SU-DHL-6 (cell line): Measurements from ENCODE around the gene MRPS27.

Experiments used
- EZH2phosphoT487 ChIP-seq: fragments of 200-600 bp; sonication (generic), shearing (Covaris generic); conservative IDR thresholded peaks from 2 replicates; pipeline ENCODE4 v1.6.1; 2018; ENCODE audit warnings: mild to moderate bottlenecking, antibody characterized with exemption, low read length, moderate library complexity, mixed read lengths
- TF ChIP-seq, protein P1 (sequence below): fragments of 200-600 bp; sonication (generic); IDR thresholded peaks from one replicate; pipeline ENCODE4 v1.5.1; 2017; ENCODE audit warnings: antibody characterized with exemption, mild to moderate bottlenecking, low read length, moderate library complexity; ENCODE audit not compliant: insufficient read depth, poor library complexity, severe bottlenecking

DNA sequence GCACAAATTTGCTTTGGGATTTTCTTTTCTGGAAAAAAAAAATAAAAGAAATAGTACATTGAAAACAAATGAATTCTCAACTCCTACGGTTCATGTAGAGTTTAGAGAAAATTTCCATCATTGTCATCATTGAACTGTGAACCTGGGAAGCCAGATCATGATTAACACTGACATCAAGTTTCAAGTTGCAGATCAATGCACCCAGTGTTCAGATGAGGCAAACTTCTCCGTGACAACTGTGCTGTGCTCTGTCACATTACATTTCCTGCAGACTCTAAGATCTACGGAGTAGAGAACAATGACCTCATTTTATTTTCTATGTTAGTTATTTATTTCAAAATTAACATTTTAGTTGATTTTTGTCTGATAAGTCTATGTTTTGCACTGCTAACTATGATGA, 113.0 kb downstream of the MRPS27 start:
- TF ChIP-seq, protein P1, sequence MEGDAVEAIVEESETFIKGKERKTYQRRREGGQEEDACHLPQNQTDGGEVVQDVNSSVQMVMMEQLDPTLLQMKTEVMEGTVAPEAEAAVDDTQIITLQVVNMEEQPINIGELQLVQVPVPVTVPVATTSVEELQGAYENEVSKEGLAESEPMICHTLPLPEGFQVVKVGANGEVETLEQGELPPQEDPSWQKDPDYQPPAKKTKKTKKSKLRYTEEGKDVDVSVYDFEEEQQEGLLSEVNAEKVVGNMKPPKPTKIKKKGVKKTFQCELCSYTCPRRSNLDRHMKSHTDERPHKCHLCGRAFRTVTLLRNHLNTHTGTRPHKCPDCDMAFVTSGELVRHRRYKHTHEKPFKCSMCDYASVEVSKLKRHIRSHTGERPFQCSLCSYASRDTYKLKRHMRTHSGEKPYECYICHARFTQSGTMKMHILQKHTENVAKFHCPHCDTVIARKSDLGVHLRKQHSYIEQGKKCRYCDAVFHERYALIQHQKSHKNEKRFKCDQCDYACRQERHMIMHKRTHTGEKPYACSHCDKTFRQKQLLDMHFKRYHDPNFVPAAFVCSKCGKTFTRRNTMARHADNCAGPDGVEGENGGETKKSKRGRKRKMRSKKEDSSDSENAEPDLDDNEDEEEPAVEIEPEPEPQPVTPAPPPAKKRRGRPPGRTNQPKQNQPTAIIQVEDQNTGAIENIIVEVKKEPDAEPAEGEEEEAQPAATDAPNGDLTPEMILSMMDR = no peak
- TF ChIP-seq EZH2phosphoT487 = no peak
